ENCODE data around the gene HBS1L.

The HBS1L gene

GRCh38 chr6:134995536-134995935 lies 59.1 kb downstream of the HBS1L start:
- DNase-seq: no peak

- no peak for DNase-seq
These were observed 60.2 kb downstream of the HBS1L start for GRCh38 chr6:134994431-134994830.

- no peak for DNase-seq
These were observed 62.5 kb downstream of the HBS1L start for GRCh38 chr6:134992155-134992554.

GRCh38 chr6:134990262-134990661 lies 64.4 kb downstream of the HBS1L start:
- DNase-seq: no peak

GRCh38 chr6:134984821-134985220 lies 69.8 kb downstream of the HBS1L start:
- no peak for DNase-seq

GRCh38 chr6:134983823-134984222 lies 70.8 kb downstream of the HBS1L start:
- no peak for DNase-seq

- DNase-seq: no peak
These were observed 72.5 kb downstream of the HBS1L start for GRCh38 chr6:134982161-134982560.

GRCh38 chr6:134980846-134981245 lies 73.8 kb downstream of the HBS1L start:
- no peak for DNase-seq

GRCh38 chr6:134979142-134979541 lies 75.5 kb downstream of the HBS1L start:
- DNase-seq: no peak

- no peak for DNase-seq
These were observed 80.3 kb downstream of the HBS1L start for GRCh38 chr6:134974370-134974769.

- no peak for DNase-seq
These were observed 86.9 kb downstream of the HBS1L start for GRCh38 chr6:134967711-134968110.

GRCh38 chr6:134964451-134965203 lies 90.0 kb downstream of the HBS1L start:
- DNase-seq: no peak

GRCh38 chr6:134962421-134962820 lies 92.2 kb downstream of the HBS1L start:
- no peak for DNase-seq

GRCh38 chr6:134961366-134961765 lies 93.3 kb downstream of the HBS1L start:
- DNase-seq: no peak

- no peak for DNase-seq
These were observed 95.0 kb downstream of the HBS1L start for GRCh38 chr6:134959603-134960002.

- no peak for DNase-seq
These were observed 97.9 kb downstream of the HBS1L start for GRCh38 chr6:134956676-134957075.

- DNase-seq: no peak
These were observed 98.6 kb downstream of the HBS1L start for GRCh38 chr6:134956032-134956431.

GRCh38 chr6:134954272-134955000 lies 100.2 kb downstream of the HBS1L start:
- DNase-seq: no peak

GRCh38 chr6:134951494-134952263 lies 102.9 kb downstream of the HBS1L start:
- no peak for DNase-seq

GRCh38 chr6:134950482-134950881 lies 104.1 kb downstream of the HBS1L start:
- no peak for DNase-seq

GRCh38 chr6:134949927-134950326 lies 104.7 kb downstream of the HBS1L start, which contains the start of gene ALDH8A1:
TSS of gene ALDH8A1 (minus strand) at chr6:134950101. CDS start at chr6:134950053, 48 bp downstream.
- DNase-seq: no peak

GRCh38 chr6:134948691-134949090 lies 105.9 kb downstream of the HBS1L start:
- no peak for DNase-seq

- DNase-seq: no peak
These were observed 106.5 kb downstream of the HBS1L start for GRCh38 chr6:134948142-134948541.

Data from fibroblast of skin of abdomen (primary cell).